Epithelial cell of prostate (primary cell): ENCODE data around the gene HBA2.
"Not testable (repeated sequence)": the region's sequence is repeated elsewhere in the genome, so short reads cannot be mapped to it uniquely, and the experiment has no call there.

Experiments
- DNase-seq: peaks from one replicate; pipeline ENCODE4 v3.0.0-alpha.2; 2011; ENCODE audit warnings: low read depth, low spot score
- H3K27ac ChIP-seq: fragments of 450-650 bp; 2 replicates; pipeline ENCODE4 v1.5.1; 2017; ENCODE audit warnings: mild to moderate bottlenecking

The HBA2 gene

GRCh38 chr16:189604-190186 lies 17.0 kb downstream of the HBA2 start:
- H3K27ac ChIP-seq, result no peak overlapping the region
- no peak for DNase-seq

- H3K27ac ChIP-seq, result no peak overlapping the region
- DNase-seq, result no peak
These were observed 19.2 kb downstream of the HBA2 start for GRCh38 chr16:191831-192230.

DNA sequence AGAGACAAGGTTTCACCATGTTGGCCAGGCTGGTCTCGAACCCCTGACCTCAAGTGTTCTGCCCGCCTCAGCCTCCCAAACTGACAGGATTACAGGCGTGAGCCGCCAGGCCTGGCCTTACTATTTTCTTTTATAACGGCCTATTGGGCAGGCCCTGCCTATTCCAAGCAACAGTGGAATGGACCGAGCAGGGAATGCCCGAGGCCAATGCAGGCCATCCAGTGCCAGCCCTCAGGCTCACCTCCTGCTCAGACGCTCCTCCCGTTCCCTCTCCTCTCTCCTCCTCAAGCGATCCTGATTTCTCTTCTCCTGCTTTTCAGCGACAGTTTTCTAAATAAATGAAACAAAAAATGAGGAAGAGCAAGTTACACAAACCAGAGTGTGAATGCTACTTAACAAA lies 20.0 kb downstream of the HBA2 start:
- no peak for DNase-seq
- H3K27ac ChIP-seq, result no peak overlapping the region

DNA sequence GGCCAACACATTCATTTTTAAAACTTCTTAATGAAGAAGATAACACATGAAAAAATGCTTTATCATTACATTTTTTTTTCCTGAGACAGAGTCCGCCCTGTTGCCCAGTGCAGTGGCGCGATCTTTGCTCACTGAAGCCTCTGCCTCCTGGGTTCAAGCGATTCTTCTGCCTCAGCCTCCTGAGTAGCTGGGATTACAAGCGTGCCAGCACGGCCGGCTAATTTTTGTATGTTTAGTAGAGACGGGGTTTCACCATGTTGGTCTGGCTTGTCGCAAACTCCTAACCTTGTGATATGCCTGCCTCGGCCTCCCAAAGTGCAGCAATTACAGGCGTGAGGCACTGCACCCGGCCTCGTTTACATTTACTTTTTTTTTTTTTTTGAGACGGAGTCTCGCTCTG lies 20.8 kb downstream of the HBA2 start:
- no peak overlapping the region for H3K27ac ChIP-seq
- no peak for DNase-seq

- no peak overlapping the region for H3K27ac ChIP-seq
- no peak for DNase-seq
These were observed 21.8 kb downstream of the HBA2 start for GRCh38 chr16:194516-194915.

GRCh38 chr16:200388-200787 lies 27.7 kb downstream of the HBA2 start:
- no peak overlapping the region for H3K27ac ChIP-seq
- DNase-seq, result no peak

DNA sequence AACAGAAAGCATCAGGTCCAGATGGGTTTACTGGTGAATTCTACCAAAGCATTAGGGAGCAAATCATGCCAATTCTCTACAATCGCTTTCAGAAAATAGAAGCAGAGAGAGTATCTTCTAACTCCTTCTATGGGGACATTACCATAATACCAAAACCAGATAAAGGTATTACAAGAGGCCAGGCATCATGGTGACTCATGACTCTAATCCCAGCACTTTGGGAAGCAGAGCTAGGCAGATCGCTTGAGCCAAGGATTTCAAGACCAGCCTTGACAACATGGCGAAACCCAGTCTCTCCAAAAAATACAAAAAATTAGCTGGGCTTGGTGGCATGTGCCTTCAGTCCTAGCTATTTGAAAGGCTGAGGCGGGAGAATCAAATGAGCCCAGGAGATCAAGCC lies 30.6 kb downstream of the HBA2 start:
- H3K27ac ChIP-seq, result no peak overlapping the region
- no peak for DNase-seq

DNA sequence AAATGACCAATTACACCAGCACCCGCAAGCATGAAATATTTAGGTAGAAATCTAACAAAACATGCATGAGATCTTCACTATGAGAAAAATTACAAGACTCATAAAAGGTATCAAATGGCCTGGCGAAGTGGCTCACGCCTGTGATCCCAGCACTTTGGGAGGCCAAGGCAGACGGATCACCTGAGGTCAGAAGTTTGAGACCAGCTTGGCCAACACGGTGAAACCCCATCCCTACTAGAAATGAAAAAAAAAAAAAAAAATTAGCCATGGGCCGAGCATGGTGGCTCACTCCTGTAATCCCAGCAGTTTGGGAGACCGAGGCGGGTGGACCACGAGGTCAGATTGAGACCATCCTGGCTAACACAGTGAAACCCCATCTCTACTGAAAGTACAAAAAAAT lies 31.4 kb downstream of the HBA2 start:
- DNase-seq, H3K27ac ChIP-seq: not testable (repeated sequence)

GRCh38 chr16:209359-209758 lies 36.7 kb downstream of the HBA2 start:
- not testable (repeated sequence) for H3K27ac ChIP-seq, DNase-seq

DNA sequence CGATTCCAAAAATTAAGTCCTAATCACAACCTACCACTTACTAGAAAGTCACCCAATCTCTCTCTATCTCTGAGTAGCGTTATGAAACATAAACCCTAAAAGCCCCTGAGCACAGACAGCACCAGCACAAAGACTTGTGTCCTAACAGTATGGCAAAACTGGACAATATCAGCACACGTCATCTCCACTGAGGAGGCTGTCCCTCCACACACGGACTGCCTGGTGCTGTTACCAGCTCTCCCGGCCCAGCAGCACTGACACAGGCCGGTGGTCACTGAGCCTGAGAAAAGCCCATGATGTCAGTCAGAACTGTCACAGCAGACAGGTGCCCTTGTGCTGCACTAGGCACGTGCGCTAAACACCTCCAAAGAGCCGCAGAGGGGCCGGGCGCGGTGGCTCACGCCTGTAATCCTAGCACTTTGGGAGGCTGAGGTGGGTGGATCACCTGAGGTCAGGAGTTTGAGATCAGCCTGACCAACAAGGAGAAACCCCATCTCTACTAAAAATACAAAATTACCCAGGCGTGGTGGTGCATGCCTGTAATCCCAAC lies 39.0 kb downstream of the HBA2 start:
- not testable (repeated sequence) for DNase-seq, H3K27ac ChIP-seq

DNA sequence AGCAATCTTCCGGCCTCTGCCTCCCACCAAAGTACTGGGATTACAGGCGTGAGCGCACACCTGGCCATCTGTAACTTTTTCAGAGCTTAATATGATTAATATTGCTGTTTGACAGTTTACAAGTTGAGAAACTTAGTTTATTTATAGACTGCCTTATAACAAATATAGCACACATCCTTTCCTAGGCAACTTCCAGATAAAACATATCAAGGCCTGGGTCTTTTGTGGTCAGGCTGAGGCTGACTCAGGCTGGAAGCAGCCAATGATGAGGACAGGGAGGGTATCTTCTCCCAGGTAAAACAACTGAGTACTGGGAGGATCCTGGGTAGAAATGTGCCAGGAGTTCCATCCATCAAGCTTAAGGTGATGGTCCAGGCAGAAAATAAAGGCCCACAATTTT lies 40.3 kb downstream of the HBA2 start:
- DNase-seq, result no peak
- H3K27ac ChIP-seq, result no peak overlapping the region

DNA sequence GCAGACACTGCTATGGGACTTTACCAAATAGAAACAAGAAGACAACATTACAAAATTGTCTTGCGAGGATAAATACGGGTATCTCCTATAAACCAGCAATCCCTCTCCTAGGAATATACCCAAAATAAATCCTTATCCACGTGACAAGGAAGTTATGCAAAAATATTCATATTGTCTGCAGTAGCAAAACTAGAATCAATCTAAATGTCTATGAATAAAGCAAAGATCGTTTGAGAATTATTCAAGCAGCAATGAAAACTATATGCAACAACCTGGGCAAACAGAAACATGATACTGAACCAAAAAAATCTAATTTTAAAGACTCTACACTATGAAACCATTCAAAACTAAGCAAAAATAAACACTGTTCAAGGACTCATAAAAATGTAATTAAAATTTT lies 47.3 kb downstream of the HBA2 start:
- H3K27ac ChIP-seq, result no peak overlapping the region
- DNase-seq, result no peak
